Measurements from ENCODE around the gene LMBR1.

- TF ChIP-seq CTCF (IDR thresholded peaks at IDR 0.05) = no peak
- TF ChIP-seq SIN3A (IDR thresholded peaks at IDR 0.05; ENCODE audit: borderline replicate concordance, insufficient read depth, low read depth, low read length) = no peak
- TF ChIP-seq POLR2AphosphoS5 (IDR thresholded peaks at IDR 0.05; ENCODE audit: low read depth, low read length) = no peak
- no peak for TF ChIP-seq REST (IDR thresholded peaks at IDR 0.05; ENCODE audit: insufficient read depth in 1 of 2, low read depth in 2 of 2, low read length in 1 of 2)
- no peak for TF ChIP-seq TCF7L2 (IDR thresholded peaks at IDR 0.05; ENCODE audit: low read depth, low read length)
Measured at GRCh38 chr7:156676263-156676662, 216.7 kb downstream of the LMBR1 start.
